Neutrophil (primary cell): ENCODE data around the gene TTC23.

Experiments used
- H3K27ac ChIP-seq: fragments of 200-600 bp; sonication (generic); 2 replicates; pipeline ENCODE4 v1.5.1; 2016; ENCODE audit warnings: mild to moderate bottlenecking, moderate library complexity
- H3K27me3 ChIP-seq: fragments of 200-600 bp; sonication (generic); 2 replicates; pipeline ENCODE4 v1.6.0; 2016; ENCODE audit warnings: mild to moderate bottlenecking
- H3K36me3 ChIP-seq: fragments of 200-600 bp; sonication (generic); 2 replicates; pipeline ENCODE4 v1.5.1; 2017
- H3K4me1 ChIP-seq, 2 experiments: fragments of 200-600 bp in 1 of 2; sonication (generic) in 1 of 2; 1 replicate in 1 of 2; 2 replicates in 1 of 2; pipeline versions ENCODE4 v1.5.1 to v1.6.1; 2013 to 2016; ENCODE audit warnings: low read depth in 1 of 2, low read length in 1 of 2, mild to moderate bottlenecking in 1 of 2, moderate library complexity in 1 of 2; ENCODE audit not compliant: control insufficient read depth in 1 of 2, insufficient read depth in 1 of 2
- H3K4me3 ChIP-seq, 2 experiments: fragments of 200-600 bp in 1 of 2; sonication (generic) in 1 of 2; 1 replicate in 1 of 2; 2 replicates in 1 of 2; pipeline ENCODE4 v1.5.1; 2013 to 2016; ENCODE audit warnings: low read depth in 1 of 2, low read length in 1 of 2, mild to moderate bottlenecking in 1 of 2, moderate library complexity in 1 of 2
- H3K9me3 ChIP-seq: fragments of 200-600 bp; sonication (generic); 2 replicates; pipeline ENCODE4 v1.5.1; 2016
- TF ChIP-seq, protein P1 (sequence below): fragments of 200-600 bp; sonication (generic); IDR thresholded peaks from 2 replicates; pipeline ENCODE4 v1.5.1; 2016; ENCODE audit warnings: antibody characterized with exemption

Gene TTC23

DNA sequence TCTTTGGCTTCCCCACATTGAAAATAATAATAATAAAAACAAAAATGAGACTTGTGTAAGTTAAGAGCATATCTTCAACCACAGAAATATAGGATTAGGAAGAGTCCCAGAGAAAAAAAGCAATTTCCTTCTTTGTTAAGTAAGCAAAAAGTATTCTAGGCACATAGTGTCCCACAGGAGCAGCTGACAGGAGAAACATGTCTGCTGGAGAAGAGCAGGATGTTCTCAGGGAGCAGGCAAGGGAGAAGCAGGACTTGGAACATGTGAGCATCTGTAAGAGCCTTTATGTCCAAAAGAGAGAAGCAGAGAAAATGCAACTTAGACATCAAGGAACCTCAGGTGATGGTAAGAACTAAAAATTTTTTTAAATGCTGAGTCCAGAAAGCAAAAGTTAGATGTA is 39.0 kb downstream of the TTC23 start:
- no peak overlapping the region for H3K27ac ChIP-seq
- no peaks in the 10 kb centered on the region for H3K27me3 ChIP-seq
- TF ChIP-seq, protein P1, sequence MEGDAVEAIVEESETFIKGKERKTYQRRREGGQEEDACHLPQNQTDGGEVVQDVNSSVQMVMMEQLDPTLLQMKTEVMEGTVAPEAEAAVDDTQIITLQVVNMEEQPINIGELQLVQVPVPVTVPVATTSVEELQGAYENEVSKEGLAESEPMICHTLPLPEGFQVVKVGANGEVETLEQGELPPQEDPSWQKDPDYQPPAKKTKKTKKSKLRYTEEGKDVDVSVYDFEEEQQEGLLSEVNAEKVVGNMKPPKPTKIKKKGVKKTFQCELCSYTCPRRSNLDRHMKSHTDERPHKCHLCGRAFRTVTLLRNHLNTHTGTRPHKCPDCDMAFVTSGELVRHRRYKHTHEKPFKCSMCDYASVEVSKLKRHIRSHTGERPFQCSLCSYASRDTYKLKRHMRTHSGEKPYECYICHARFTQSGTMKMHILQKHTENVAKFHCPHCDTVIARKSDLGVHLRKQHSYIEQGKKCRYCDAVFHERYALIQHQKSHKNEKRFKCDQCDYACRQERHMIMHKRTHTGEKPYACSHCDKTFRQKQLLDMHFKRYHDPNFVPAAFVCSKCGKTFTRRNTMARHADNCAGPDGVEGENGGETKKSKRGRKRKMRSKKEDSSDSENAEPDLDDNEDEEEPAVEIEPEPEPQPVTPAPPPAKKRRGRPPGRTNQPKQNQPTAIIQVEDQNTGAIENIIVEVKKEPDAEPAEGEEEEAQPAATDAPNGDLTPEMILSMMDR: no peak

DNA sequence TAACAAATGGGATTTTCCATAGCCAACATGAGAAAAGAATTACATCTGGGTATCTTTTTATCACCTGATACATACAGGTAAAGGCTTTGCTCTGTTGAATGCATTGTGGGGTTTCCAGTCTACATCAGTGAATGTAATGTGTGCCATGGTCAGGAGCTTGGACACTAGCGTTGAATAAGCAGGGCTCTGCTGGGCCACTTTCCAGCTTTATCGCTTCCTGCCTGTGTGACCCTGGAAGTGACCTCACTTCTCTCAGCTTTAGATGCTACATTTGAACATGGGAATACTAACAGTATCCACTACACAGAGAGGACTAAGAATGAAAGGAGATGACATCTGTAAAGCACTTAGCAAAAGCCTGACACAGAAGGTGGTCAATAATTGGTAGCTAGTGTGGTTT is 40.1 kb downstream of the TTC23 start:
- no peak overlapping the region for H3K4me3 ChIP-seq
- H3K4me1 ChIP-seq: no peaks in the 10 kb centered on the region
- H3K9me3 ChIP-seq: no peaks in the 10 kb centered on the region
- H3K27me3 ChIP-seq: no peaks in the 10 kb centered on the region
- TF ChIP-seq, protein P1: no peak
- no peak overlapping the region for H3K27ac ChIP-seq
- H3K36me3 ChIP-seq: no peaks in the 10 kb centered on the region

More for the DNA sequence above, 39.0 kb downstream of the TTC23 start:
- H3K4me3 ChIP-seq: no peak overlapping the region
- no peaks in the 10 kb centered on the region for H3K36me3 ChIP-seq
- no peaks in the 10 kb centered on the region for H3K4me1 ChIP-seq
- H3K9me3 ChIP-seq: no peaks in the 10 kb centered on the region

DNA sequence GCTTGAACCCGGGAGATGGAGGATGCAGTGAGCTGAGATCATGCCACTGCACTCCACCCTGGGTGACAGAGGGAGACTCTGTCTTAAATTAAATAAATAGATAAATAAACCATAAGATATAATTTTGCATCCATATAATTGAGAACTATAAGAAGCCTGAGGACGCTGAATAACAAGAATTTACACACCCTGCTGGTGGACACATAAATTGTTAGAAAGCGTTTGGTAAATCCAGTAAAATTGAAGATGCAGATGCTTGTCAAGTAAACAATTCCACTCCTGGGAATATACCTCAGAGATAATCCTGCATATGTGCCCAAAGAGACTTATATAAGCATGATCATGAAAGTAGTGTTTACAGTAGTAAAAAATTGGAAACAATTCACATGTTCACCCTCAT is 41.7 kb downstream of the TTC23 start:
- TF ChIP-seq, protein P1: no peak
- no peaks in the 10 kb centered on the region for H3K36me3 ChIP-seq
- H3K4me3 ChIP-seq: no peak overlapping the region
- no peaks in the 10 kb centered on the region for H3K9me3 ChIP-seq
- no peak overlapping the region for H3K27ac ChIP-seq
- H3K4me1 ChIP-seq: no peaks in the 10 kb centered on the region
- H3K27me3 ChIP-seq: no peaks in the 10 kb centered on the region

DNA sequence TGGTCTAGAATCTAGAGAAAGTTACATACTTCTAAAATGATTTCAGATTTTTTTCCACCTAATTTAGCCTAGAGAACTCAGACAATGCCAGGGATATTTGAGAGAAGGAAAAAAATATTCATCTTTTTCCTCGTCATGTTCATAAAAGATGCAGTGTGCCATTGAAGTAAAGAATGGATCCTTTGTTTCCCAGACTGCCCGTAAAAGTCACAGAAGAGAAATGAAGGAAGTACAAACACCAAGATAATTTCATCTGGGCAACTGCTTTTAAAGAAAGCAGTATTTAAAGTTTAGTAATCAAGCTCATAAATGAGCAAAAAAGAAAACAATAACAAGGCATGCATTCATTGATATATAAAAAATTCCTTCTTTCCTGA is 47.2 kb downstream of the TTC23 start:
- Histone ChIP-seq H3K4me3 (no peak overlapping the region), H3K36me3 (no peaks in the 10 kb centered on the region), H3K27ac (no peak overlapping the region), H3K4me1 (no peaks in the 10 kb centered on the region), H3K27me3 (no peaks in the 10 kb centered on the region), H3K9me3 (no peaks in the 10 kb centered on the region)
- TF ChIP-seq, protein P1: no peak

DNA sequence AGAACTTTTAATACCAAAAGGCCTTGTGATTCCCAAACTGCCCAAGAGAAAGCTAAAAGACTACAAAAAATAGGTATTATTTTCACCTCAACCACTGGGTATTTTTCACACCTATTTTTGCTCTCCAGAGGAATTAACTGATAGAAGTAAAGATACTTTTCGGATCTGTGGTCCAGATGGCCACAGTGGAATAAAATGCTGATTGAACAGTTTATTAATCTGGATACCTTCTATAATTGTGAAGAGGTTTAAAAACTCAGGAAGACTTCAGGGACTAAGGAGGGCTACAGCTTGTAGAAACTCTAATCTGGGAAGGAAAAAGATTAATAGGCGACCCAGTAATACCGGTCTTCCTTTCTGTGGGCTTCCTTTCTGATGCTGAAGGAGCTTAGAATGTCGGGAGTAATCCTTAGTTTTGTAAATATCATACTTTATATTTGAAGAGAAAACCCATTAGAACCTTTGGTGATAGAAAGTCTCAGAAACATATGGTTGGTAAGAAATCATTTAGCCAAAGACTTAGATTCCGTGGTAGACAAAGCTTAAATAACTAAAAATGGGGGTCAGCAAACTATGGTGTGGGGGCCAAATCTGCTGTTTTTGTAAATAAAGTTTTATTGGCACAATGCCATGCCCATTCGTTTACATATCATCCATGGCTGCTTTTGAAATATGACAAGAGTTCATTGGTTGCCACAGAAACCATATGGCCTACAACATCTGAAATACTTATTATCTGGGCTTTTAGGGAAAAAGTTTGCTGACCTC is 47.8 kb downstream of the TTC23 start:
- no peaks in the 10 kb centered on the region for H3K27me3 ChIP-seq
- TF ChIP-seq, protein P1: no peak
- no peak overlapping the region for H3K27ac ChIP-seq
- H3K36me3 ChIP-seq: no peaks in the 10 kb centered on the region
- no peak overlapping the region for H3K4me3 ChIP-seq
- H3K9me3 ChIP-seq: no peaks in the 10 kb centered on the region
- no peaks in the 10 kb centered on the region for H3K4me1 ChIP-seq
